Stimulated activated CD4-positive, alpha-beta T cell treated with anti-CD3 and anti-CD28 coated beads, Interleukin-1b, Interleukin-23, amount 100 ng/mL, for 4 hours (primary cell): ENCODE results near the gene ITGB5.
"Not testable (repeated sequence)": the region's sequence is repeated elsewhere in the genome, so short reads cannot be mapped to it uniquely, and the experiment has no call there.

ENCODE experiments used
- DNase-seq, 2 donors: peaks; one replicate each; pipeline ENCODE4 v3.0.0-alpha.2; 2020; ENCODE audit warnings: low read depth in 2 of 2

Gene ITGB5

DNA sequence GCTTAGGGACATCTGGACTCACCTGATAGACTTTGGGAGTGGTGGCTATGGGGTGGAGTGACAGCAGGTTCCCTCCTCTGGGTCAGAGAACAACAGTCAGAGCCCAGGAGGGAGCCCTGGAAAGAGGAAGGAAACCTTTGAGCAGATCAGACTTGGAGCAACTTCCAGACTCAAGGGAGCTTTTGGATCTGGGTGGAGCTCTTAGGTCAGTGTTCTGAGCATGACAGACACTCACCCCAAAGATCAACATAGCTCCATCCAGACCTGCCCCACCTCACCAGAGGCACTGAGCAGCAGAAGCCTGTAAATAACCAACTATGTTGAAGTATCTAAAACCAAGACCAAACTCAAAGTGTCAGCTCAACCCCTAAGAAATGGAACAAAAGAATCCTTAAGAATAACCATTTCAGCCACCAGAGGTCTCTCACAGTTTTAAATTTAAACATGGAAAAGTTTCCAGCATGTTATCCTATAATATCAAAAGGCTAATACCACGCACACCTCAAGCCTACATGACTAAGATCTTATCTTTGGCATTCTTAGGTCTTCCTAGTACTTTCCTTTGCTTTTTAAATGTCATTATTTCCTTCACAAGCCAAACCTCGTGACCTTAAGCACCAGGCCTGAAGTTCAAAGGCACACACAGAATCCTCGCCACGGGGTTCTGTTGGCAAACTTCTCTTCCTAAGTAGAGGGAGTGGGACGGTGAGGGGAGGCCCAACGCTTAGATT, 100.5 kb downstream of the ITGB5 start:
- DNase-seq: no peak

DNA sequence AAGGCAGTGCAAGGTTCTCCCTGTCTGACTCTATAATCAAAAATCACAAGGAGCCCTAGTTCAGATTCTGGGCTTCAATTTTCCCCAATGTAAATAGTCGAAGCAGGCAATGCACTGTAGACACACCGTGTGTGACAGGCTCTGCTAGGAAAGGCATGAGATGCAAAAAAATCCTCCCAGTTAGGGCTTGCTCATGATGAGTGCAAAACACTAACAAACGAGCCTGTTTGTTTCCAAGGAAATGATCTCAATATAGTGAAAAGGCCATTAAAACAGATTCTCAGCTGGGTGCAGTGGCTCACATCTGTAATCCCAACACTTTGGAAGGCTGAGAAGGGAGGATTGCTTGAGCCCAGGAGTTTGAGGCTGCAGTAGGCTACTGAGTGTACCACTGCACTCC, 101.2 kb downstream of the ITGB5 start:
- DNase-seq: no peak

DNA sequence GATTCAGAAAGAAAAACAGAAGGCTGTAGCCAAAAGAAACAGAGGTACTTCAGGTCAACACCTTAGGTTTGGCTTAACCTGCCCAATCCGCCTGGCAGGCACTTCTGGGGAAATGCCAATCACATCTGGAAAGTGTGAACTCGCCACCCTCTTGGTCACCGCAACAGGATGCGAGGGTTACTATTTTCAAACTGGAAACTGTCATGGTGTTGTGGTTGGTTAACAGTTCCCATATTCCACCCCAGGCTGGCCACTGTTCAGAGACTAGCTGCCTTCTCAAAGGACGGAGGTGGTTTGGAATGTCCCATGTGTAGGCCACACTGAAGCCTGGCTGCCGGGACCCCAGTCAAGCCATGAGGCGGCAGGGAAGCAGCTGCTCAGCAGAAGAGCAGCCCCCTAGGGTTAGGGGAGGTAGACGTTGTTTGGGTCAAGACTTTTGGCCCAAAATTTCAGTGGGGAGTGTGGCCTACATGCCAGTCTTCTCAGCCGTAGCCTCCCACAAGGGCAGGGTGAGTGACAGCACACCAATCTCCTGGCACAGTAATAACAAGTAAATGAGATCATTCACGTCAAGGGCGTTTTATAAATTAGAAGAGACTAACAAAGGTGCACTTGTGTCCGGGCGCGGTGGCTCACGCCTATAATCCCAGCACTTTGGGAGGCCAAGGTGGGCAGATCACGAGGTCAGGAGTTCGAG, 102.3 kb downstream of the ITGB5 start:
- DNase-seq: no peak

DNA sequence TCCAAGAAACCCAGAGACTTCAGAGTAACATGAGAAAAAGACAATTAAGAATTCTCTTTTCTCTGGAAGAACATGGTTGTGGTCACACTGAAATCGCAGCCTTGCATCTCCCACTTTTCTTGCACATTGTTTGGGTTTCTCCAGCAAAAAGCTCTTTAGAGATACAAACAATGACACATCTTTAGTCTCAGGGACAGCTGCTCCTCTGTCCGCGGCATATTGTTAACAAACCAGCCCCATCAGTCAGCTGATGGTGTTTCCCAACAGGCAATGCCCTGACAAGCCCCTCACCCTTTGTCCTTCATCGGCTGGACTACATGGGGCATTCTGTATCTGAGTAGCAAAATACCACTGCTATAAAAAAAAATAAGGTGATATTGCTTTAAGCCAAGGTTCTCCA, 103.5 kb downstream of the ITGB5 start:
- no peak for DNase-seq

DNA sequence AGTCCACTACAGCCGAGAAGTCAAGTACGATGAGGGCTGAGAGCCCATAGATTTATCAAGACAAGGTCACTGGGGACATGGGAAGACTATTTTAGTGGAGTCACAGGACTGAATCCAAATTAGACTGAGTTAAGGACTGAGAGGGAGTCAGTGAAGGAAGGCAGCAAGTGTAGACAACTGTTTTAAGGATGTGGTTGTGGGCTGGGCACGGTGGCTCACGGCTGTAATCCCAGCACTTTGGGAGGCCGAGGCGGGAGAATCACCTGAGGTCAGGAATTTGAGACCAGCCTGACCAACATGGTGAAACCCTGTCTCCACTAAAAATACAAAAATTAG, 104.8 kb downstream of the ITGB5 start:
- not testable (repeated sequence) for DNase-seq

DNA sequence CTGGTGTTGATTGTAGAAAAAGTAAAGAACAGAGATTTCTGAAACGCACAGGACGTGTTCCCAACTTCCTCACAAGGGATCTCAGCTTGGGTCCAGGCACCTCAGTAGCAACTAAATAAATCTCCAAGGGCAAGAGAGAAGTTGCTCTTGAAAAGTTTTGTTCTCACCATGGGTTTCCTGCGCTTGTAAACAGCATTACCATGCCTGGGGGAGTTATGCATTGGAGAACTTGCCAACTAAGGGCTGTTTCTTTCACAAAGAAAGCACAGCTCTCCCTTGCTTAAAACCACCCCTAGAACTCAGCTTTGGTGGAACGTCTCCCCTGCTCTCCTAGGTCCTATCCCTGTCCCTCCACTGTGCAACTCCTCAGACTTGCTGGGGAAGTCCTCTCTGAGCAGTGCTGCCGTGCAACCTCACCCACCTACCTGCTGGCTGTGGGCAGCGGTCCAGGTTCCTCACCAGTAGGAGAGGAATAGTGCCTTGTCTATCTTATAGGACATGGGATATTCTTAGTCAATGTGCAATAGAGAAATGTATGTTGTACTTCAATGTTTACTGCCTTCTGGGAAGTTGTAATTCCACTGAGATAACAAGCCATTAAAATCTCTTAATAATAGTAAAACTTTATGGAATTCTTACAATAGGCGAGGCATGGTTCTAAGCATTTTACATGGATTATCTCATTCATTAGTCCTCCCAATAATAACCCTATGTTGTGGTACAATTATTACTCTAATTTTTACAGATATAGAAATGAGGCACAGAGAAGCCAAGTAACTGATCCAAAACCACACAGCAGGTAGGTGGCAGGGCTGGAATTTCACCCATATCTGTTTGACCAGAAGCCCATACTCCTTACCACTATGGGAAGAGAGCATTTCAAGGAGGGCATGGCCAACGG, 105.4 kb downstream of the ITGB5 start:
- no peak for DNase-seq

DNA sequence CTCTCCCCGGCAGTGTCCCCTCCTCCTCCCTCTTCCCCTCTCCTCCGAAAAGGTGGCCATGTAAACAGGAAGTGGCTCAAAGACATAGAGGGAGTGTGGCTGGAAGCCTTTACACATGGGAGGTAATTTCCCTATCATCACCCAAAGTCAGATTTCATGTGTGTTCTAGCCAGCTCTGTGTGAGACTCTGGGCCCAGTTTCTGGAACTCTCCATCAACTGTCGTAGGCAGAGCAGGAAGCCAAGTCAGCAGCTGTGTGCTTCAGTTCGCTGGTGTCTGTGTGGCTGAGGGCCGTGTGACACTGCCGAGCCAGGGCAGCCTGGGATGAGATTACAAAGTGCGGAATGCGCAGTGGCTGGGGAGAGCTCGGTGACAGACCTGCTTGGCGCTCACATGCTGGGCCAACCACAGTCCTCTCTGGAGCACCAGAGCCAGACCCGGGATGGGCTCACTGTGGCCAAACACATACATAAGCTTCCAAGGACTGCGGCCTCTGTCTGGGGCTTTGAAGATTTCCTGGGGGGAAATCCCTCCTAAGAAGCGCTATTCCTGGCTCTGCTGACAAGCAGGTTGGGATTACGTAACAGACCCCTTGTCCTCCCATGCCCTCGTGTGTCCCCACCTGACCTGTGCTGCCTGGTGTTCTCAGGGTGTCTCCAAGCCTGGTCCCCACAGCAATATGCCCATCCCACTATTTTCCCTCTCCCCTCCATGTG, 106.2 kb downstream of the ITGB5 start:
- DNase-seq: no peak

DNA sequence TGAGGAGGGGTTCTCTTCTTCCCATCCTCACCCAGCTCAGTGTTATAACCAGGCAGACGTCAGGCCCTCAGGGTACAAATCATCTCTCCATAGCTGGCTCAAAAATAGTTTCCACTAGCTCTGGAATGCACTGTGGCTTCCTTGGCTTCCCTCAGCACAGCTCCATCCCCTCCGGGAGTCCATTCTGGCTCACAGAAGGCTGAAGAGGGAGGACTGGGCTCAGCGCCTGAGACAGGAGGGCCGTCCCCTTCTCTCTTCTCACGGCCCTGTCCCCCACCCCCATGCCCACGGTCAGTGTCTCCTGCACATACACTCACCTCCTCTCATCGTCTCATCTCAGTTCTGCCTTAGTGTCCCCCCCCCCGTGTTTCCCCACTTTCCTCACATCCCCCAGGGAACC, 106.8 kb downstream of the ITGB5 start:
- no peak for DNase-seq

DNA sequence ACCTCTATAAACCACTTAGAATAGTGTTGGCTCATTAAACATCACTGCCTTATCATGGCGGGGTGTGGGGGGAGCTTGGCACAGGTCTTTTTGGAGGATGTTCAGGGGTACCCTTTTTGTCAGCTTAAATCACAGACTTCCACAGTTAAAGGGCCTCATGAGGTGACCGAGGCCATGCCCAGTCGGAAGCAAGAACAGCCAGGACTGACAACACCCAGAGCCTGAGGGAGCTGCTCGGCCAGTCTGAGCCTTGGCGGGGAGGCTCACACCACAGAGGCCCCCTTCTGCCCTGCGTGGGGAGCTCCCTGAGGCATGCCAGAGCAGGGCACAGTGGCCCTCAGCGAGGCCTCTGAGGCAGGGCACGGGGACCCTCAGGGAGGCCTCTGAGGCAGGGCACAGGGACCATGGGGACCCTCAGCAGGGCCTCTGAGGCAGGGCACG, 107.4 kb downstream of the ITGB5 start:
- DNase-seq: no peak

DNA sequence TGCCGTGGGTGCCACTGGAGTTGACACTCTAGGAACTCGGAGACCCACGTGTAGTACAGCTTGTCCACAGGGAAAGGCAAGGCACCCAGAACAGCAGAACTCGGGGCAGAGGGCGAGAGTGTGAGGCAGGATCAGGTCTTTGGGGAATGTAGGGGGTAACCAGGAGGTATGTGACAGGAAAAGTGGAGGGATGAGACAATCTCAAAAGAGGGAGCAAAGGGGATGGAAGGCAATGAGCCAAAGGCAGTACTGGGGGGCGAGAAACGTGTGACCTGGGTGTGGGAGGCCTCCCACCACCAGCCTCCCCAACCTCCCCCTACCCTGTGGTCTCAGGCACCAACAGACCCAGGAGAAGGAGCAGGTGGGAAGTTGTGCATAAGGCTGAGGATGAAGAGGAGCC, 108.0 kb downstream of the ITGB5 start:
- DNase-seq: no peak

DNA sequence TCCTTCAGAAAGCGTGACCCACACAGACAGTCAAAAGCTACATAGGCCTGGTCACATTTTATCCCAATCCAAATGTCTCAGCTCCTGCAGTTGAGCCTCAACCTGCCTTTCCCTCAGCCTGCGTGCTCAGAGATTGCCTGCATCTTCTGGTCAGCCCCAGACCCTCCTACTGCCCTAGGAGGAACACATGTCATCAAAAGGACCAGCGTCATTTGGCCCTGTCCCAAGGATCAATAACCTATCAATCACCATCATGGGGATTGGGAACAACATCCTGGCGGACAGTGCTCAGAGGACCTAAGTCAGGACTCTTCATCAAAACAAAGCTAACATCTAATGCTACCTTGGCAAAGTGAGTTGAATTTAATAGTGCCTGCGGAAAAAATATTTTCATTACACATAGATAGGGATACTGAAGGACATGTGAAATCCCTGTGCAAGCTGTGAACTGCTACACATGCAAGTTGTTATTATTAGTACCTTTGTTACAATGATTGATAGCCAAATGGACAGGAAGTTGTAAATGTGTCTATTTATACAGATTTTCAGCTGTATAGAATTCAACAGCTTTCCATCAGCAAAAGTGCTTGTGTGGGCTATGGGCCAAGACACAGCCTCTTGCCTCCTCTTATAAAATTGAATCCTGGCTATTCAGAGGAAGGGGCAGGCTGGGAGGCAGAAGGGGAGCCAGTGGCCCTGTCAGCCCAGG, 109.2 kb downstream of the ITGB5 start:
- DNase-seq: no peak

DNA sequence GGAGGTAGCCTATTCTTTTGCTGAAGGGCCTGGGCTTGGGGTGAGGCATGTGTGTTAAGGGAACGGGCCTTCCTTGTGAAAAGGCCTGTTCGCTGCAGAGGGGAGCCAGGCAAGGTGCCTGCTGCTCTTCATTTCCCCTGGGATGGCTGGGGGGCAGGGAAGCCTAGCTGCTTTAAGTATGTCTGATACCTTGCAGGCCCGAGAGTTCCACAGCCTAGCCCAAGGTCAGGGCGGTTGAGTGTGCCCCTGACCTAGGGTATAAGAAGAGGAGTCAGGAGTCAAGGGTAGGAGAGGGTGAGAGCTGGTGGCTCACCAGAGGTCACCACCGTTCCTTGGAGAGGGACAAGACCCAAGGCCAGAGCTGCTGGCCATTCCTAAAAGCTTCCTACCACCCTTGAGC, 110.3 kb downstream of the ITGB5 start:
- no peak for DNase-seq

DNA sequence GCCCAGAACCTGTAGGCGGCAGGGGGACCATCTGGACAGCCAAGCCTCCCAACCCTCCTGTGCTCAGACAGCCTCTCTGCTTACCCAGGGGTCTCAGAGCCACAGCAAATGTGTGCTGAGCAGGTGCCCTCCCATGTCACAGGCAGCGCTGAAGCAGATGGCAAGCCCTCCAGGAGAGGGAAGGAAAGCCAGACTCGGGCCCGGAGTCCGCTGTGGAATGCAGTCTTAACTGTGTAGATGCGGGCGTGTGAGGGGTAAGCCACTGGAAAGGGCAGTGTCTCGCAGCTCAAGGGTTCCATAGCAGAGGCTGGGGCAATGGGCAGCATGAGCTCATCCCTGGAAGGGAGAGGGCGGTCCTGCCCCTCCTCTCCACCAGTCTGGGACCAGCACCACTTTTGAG, 111.3 kb downstream of the ITGB5 start:
- no peak for DNase-seq

DNA sequence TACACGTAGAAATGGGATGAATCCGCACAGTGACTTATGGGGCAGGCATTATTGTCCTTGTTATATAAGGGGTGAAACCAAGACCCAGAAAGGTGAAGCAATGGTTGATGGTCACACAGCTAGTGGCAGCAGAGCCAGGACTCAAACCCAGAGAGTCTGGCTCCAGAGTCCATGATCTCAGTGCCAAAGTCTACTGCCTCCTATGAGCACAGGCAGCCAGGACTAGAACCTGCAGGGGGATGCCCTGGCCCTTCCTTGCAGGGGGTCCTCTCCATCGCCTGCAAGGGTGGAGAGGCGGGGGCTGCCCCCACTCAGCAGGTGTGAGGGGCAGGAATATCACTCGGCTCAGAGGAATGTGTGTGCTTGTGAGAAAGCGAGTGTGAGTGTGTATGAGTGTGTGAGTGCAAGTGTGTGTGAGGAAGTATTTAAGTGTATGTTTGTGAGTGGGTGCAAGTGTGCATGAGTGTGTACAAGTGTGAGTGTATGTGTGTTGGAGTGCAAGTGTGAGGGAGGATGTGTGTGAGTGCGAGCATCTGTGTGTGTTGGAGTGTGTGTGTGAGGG, 112.2 kb downstream of the ITGB5 start:
- DNase-seq: no peak

DNA sequence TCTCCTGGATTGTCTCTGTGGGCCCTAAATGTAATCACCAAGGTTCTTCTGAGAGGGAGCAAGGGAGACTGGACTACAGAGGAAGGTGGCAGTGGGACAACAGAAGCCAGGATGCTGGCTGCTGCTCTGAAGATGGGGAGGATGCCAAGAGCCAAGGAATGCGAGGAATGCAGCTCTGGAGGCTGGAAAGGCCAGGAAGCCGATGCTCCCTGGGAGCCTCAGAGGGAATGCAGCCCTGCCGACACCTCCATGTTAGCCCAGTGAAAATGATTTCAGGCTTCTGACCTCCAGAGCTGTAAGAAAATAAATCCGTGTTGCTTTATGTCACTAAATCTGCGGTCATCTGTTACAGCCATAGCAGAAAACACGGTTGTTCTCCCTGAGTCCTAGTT, 112.8 kb downstream of the ITGB5 start:
- DNase-seq: no peak

DNA sequence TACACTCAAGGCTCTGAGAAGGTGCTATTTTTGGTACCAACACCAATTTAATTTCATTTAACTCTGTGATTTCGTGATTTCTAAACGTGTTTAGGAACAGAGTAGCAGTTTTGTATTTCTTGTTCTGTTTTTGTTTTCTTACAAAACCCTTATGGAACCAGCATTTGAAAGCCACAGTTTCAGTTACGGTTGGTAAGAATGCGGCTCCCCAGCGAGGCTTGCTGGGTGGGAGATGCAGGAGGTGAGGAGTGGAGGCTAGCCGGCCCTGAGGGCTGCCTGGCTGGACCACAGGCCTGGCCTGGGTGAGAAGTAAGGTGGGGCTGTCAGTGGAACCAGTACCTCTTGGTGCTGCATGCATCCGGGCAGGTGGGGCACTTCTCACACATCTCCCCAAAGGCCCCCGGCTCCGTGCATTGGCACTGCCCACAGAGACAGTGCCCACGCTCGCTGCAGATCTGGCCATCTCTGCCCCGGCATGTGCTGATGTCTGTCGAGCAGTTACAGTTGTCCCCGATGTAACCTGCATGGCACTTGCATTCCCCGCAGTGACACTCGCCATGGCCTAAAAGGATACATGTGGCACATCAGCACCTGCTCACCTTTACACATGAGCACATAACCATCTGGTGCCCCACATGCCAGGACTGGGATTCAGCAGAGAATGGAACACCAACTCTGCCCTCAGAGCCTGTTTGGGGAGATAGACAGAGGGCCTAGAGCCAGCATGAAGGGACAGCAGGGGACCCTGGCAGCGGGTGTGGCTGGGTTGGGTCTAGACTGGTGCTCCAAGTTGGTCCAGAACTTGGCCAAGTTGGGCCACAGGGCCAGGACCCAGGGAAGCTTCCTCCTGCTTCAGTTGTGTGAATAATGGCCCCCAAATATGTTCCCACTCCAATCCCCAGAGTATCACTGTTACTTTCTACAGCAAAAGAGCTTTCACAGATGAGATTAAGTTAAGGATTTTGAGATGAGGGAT, 113.5 kb downstream of the ITGB5 start:
- DNase-seq: no peak

DNA sequence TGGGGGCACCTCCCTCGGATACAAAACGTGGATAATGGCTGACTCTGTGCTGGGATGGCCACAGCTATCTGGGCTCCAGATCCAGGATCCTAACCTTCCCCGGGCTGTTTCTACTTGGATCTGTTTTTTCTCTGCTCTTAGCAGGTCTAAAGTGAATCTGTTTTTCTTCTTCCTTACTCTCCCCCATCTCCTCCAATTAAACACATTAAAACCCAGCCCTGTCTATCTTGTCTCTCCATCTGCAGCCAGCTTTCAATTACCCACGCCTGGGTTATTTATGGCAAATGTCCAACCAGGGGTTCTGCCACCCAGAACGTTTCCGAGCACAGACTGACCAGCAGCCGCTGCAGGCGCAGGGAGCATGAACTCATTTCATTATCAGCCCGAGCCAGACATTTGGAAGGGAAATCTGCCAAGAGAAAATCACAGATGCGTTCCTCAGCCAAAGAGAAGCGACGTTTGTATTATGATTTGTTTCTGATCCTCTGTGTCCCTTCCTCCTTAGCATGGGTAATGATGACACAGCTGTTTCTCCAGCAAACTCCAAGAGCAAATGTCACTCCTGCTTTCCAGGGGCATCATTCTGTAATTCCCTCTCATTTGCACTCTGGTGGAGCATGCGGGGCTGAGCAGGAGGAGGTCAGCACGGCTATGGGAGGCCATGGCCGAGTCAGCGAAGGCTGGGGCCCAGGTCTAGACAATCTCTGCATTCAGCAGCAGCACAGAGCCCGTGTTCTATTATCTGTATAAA, 114.9 kb downstream of the ITGB5 start:
- DNase-seq: no peak

DNA sequence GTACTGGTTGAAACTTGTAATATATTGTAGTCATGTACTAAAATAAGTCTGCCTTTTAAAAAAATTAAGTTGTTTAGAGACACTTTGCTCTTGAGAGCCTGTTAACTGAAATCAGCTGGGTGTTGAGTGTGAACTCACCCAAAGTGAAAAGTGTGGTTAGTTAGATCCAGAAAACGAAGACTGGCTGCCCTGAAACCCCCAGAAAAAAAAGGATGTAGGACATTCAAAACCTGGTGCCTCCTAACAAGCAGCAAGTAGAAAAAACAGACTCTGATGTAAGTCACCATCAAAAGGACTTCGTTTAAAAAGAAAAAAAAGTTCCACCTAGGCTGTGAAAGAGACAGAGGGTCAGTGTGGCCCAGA, 116.1 kb downstream of the ITGB5 start:
- no peak for DNase-seq
